ENCODE data around the gene TMEM9.

The TMEM9 gene

DNA sequence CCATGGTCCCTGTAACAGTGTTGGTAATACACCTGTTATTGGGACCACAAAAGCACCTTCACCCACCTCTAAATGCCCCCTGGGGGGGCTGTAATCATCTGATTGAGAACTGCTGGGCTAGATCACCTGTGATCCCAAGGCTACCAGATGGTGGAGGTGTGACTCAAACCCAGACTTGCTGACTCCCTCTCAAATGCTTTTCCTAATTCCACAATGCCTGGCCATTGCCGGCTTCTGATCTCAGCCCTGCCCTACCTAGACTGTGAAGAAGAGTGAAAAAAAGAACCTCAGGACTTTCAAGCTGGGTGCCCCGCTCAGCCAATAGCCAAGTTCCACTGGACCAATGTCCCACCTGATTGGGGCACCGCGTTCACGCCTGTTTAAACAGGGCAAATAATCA is 9.6 kb downstream of the TMEM9 start:
- no peak for DNase-seq (ENCODE audit: low spot score)

DNA sequence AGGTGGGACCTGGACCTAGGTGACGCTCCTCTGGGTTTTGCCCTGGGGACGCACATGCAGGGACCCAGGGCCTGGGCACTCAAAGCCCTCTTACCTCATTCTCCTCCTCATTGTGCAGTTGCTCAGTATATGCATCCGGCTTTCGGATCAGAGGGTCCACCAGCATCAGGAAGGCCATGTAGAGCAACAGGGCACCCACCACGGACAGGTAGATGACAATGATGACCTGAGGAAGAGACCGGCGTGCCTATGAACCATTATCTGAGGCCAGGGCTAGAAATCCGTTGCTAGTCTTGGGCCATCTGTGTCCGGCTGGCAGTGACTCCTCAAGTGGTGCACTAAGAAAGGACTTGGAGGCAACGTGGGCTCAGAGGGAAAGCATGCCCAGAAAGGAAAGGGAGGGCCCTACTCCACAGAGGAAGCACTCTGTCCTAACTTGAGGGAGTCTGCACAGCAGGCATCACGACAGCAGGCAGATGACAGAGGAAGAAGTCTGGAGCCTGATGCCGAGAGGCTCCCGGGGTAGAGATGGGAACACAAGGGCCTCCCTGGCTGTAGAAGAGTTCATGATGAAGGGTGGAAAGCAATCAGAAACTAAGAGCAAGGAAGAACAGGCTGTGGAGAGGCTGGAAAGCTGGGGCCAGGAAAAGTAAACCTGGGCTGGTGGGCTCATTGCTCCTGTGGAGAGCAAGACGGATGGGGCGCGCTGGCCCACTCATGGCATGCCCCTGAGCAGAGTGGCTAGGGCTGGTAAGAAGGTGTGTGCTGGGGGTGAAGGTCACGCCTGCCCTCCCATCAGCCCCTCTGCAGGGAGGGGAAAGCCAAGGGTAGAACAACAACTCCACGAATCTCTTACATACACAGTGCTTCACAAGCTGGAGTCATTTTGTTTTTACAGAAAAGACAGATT is 10.3 kb downstream of the TMEM9 start:
- DNase-seq (ENCODE audit: low spot score): no peak

DNA sequence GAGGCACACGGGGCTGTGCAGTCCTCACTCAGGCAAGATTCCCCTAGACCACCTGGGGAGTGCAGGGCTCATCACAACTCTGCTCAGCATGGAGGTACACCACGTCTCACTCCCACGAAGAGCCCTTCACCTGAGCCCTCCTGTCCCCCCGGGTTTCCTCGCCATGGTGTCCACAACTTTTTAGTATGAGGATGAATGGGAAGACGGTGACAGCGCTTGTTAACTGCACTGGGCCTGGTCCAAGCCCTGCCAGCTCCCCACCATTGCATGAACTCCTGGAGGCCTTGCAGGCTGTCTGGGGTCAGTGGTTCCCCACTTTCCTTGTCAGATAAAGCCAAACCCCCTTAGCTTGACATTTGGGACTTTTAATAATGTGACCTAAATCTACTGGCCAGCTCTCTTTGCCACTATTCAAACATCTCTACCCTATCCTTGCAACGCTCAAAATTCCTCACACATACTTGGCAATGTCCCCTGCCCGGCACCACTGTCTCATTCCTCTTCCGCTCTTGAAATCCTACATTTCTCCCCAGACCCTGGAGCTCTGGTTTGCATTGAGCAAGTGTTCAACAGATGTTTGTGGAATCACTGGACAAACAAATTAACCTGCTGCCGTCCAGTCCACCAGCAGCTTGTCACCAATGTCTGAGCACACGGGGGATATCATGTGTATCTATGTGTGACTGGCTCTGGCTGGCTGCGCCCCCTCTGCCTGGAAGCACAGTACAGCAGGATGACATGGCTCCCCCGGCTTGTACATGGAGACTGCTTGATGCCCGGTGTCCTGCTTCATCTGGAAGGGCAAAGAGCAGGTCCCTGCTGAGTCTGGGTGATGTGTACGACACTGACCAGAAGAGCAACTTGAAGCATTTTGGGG is 11.2 kb downstream of the TMEM9 start:
- no peak for DNase-seq (ENCODE audit: low spot score)

DNA sequence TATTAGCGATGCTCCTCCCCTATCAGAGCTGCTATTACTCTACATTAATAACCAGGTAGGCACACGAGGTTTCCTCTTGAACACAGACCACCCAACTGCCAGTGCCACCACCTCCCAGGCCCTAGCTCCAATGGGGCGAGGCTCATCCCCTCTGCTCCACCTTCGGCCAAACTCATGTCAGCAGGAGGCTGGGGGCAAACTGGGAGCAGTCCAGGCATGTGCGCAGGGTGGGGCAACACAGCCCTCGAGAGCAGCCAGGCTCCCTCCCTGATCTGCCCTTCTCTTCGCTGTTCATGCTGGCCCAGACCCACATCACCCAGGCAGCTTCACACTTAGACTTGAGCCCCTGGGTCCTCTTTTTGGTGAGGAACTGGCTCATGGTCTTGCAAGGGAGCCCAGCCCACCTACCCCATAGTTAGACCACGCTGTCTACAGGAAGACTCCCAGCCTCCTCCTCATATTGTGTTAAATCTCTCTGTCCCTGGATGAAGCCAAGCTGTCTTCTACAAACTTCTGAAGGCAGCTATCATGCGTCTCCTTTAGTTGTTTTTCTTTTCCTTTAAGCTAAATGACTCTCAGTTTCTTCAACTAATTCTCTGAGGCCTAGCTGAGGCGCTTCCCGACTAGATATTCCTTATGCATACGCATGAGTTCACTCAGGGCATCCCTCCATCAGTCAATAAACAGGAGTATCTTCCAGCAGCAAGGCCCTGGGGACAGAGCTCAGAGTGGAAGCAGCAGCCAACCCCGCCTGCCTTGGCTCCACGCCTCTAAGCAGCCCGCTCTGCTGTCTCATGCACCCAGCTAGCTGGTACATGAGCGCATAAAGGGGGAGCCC is 12.0 kb downstream of the TMEM9 start:
- DNase-seq (ENCODE audit: low spot score): no peak

DNA sequence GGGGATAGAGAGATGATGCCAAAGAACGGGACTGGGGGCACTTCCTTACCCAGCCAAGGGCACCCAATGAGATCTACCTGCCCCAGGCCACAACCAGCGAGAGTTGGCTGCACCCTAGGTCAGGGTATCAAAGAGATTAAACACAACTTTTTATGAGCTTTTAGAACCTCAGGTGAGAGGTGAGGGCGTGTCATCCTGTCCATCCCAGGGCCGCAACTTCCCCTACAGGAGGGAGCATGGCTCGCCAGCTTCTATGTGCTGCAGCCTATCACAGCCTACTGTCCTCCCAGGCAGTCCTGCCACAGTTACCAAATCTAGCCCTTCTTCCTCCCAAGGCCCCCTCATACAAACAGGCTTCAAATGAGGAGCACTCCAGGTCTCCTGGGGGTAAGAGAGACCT is 12.9 kb downstream of the TMEM9 start:
- DNase-seq (ENCODE audit: low spot score): no peak

DNA sequence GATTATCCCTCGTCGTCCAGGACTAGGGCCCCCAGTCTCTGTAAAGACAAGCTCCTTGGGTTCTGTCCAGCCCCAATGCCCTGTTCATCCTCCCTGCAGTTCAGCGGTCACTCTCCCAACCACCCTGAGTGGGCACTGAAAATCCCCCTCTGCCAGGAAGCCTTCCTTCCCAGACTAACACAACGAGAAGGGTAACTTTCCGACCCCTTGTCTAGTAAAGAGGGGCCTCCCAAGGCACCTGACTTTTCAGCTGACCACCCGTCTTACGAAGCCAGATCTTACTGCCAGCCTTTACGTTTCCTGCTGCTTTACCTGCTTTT is 13.4 kb downstream of the TMEM9 start:
- DNase-seq (ENCODE audit: low spot score): no peak

DNA sequence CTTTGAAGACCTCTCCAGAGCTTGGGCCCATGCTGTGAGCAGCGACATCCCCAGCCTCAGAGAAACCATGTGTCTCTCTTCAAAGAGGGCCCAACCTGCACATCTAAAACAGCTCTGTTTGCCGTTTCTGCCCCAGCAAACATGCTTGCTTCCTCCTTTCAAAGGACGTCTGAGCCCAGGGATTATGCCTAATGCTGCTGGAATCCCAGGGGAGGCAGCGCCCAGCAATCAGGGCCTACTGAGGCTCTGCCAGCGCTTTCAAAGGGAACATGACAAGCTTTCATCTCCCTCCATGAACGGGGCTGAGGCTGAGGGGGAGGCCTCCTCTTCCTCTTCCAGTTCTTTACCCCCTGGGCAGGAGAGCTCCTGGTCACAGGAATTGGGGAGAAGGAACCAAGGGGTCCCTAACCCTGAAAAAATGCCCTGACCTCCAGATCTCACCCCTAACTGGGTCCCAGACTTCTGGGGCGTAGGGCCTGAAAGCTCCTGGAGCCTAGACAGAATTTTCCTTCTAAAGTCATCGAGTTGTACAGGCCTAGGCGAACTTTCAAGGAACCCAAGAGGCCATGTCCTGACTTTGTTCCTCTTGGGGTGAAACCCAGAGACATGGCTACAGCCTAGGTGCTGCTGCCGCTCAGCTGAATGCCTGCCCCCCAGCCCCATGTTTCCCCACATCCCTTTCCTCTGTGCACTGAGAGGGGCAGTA is 13.9 kb downstream of the TMEM9 start:
- DNase-seq (ENCODE audit: low spot score): no peak

DNA sequence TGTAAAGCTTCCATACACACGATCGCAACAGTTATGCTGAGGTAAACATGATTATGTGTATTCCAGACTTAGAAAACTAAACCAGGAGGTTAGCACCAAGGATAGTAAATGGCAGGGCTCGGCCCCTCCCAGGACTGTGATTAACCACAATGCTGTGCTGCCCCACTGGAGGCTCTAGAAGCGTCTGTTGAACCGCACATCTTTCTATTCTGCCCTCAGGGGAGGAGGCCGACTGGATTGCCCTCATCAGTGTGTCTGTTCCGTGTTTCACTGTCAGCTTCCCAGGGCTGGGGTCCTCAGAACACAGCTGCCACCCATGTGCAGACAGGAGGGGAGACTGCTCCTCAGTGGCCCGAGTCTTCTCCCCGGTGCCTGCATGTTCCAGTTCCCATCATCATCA is 14.5 kb downstream of the TMEM9 start:
- DNase-seq (ENCODE audit: low spot score): no peak

DNA sequence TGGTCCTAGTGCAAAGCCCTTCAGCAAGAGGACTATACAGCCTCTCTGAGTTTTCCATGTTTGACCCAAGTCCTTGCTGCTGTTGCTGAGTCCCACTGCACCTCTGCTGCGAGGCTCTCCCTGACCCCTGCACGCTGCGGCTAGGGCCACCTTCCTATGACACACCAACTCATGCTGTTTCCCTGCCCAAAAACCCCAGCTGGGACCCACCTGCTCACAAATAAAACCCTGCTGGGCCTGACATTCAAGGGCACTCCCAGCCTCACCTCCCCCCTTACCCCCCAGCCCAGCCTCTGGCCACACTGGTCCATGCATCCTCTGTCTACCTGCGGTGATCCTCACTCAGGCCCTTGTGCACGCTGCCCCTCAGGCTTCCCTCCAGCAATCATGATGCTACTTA is 15.0 kb downstream of the TMEM9 start:
- no peak for DNase-seq (ENCODE audit: low spot score)

DNA sequence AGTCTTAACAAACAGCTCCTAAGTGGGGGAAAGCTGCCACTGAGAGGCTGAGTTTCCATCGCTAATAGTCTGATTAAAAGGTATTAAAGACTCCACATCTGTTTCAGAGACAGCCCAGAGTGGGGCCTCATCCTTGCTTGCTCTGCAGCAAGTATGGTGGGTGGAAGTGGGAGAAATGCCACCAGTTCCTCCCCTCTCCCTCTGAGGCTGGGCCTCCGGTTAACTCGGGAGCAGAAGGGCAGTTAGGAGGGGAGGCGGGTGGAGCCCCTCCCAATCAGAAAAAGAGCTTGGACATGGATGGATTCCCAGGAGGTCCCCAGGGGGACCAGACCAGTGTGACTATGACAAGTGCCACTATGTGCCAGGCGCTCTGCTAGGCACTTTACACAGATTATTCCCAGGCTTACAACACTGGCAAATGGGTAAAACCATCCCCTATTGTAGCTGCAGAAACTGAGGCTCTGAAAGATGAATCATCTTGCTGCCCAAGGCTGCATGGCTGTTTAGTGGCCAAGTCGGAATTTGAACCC is 15.9 kb downstream of the TMEM9 start:
- no peak for DNase-seq (ENCODE audit: low spot score)

DNA sequence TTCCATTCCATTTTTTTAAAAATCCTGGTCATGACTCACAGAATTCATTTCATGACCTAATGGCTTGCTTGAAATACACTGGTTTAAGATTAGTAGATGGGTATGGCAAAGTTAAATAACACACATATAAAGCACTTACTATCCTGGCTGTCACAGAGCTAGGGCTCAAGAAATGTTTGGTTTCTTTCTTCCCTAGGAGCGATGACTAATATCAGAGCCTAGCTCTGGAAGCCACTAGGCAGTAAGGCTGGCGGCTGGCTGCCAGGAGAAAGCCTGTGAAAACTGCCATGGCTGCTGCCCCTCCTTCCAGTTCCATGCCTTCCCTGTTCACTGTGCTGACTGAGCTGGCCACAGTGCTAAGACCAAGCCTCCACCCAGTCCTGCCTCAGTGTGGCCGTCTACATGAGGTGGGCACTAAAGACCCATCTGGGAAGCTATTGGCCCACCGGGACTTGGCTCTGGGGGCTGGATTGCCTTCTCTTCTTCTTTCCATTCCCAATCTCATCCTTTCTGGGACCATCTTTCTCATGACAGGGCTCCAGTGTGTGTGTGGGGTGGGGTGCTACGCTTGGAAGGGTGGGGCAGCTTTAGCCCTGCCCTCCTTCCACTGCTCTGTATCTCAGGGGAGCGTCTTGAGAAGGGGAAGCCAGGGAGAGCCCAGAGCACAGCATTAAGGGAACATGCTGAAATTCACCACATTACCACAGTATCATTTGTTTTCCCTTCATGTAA is 16.5 kb downstream of the TMEM9 start:
- no peak for DNase-seq (ENCODE audit: low spot score)

DNA sequence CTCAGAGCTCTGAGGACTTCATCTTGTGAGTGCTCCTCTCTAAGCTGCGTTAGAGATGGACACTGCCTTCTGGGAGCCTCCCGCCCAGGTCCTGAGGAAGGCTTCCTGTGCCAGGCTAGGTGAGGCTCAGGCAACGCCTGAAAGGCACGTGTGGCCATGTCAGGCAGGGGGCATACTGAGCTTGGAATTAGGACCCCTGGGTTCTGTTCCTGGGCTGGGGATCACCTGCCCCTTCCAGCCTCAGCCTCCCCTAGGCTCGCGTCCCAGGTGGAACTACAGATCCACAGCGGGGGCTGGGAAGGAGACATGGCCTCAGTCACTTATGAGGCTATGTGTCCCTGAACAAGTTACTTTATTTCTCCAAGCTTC is 17.3 kb downstream of the TMEM9 start:
- DNase-seq (ENCODE audit: low spot score): no peak

DNA sequence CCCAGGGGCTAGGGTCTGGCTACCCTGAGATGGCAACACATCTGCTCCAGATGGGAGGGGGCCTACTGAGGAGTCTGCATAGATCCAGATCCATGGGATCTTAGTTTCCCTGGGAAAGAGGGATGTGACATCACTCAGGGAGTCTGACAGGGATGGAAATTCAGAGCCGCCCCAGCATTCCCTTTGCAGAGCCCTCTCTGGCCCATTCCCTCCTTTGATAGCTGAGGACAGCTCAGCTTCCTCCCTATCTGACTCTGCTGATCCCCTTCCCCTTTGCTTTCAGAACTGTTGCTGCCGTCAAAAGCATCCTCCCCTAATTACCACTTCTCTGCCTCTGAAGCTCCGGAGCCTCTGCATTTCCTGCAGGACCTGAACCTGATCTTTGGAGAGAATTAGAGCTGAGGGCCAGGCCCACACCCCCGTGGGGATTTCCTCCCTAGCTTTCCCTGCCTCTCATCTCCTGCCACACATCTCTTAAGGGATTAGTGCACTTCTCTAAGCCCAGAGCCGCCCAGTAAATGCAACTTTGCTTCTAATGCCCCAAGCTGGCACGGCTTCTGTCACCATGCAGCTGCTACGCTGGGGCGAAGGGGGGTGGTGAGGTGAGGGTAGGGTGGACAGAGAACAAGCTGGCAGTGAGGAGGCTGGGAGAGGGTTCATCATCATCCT is 17.8 kb downstream of the TMEM9 start:
- DNase-seq (ENCODE audit: low spot score): no peak

DNA sequence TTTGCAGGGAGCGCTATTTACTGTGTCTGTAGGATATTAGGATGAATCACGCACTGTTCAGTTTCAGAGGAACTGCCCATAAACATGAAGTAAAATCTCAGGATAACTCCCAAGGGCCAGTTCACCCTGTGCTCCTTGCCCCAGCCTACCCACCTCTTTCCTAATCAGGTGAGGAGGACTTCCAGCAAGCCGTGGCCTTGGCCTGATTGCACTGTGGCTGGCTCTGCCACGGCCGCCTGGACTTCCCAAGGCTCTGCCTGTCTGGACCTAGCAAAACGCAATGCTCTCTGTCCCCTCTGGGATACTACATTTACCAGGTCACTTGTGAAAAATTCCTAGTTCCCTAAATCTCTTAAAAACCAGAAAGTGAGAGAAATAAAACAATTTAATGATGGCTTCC is 19.9 kb downstream of the TMEM9 start:
- DNase-seq (ENCODE audit: low spot score): no peak

DNA sequence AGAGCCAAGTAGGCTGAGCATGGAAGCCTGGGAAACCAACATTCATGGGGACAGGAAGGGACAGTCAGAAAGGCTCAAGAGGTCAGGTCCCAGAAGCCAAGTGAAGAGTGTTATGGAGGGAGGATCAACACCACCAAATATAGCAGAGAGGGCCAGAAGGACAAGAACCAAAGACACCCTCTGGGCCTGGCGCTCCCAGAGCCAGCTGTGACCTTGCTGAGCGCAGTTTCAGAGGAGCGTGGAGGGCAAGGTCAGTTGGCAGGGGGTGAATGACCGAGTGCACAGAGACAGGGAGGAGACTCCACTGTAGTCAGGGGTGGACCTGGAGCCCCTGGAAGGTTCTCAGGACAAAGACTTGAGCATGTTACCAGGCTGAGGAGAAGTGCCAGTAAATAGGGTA is 22.9 kb downstream of the TMEM9 start:
- no peak for DNase-seq (ENCODE audit: low spot score)

DNA sequence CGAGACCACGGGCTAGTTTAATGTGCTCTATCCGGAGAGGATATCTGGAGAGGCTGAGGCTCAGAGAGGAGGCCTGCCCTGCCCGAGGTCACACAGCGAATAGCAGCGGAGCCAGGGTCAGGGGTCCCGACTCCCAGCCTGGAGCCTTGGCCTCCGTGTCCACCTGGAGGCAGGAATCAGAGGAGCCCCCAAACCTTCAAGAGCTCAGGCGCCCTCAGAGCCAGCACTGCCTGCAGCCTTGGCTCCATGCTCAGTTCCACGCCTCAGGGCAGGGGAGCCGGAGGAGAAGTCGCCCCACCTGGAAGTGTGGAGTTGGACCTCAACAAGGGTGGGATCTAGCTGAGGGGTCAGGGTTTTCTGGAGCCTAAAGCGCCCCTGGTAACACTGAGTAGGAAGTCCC is 25.3 kb downstream of the TMEM9 start:
- no peak for DNase-seq (ENCODE audit: low spot score)

DNA sequence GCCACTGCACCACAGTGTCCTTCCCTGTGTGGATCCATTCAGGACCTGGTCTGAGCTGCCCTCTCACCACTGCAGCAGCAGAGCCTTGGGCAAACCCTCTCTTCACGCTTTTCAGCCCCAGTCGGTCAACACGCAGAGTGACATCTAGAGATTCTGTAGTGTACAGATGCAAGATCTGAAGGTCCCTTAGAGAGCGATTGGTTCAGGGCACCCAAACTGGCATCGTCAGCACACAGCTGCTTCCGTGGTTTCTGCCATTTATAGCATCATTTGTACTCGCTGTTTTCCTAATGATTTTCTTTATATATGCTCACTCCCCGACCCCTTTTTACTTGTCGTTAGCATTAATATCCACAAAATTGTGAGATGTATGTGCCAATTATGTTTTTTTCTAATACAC is 25.8 kb downstream of the TMEM9 start:
- no peak for DNase-seq (ENCODE audit: low spot score)

DNA sequence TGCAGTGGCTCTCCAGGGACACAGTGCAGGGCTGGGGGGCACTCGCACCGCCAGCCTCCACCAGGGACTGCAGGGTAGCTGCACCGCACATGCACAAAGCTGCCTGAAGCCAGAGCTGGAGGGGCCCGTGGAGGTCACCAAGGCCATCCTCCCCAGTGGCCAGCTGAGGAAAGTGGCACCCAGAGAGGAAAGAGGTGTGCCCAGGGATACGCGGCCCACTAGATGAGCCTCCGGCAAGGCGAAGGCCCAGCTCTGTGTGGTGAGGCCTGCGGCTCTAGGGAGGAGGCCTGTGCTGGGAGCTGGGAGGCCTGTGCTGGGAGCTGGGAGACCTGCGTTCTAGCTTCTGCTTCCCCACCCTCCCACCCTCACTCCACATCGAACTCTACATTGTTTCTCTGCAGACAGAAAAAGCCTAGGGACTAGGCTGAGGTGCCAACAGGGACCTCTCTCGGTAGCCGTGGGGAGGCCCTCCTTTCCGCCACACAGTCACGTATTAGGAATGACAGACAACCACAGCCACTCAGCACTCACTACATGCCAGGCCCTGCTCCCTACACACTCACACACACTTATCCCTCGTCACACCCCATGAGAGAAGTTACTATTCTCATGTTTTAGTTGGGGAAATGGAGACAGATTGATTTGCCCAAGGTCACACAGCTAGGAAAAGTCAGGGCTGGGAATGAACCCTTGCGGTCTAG is 26.4 kb downstream of the TMEM9 start:
- no peak for DNase-seq (ENCODE audit: low spot score)

DNA sequence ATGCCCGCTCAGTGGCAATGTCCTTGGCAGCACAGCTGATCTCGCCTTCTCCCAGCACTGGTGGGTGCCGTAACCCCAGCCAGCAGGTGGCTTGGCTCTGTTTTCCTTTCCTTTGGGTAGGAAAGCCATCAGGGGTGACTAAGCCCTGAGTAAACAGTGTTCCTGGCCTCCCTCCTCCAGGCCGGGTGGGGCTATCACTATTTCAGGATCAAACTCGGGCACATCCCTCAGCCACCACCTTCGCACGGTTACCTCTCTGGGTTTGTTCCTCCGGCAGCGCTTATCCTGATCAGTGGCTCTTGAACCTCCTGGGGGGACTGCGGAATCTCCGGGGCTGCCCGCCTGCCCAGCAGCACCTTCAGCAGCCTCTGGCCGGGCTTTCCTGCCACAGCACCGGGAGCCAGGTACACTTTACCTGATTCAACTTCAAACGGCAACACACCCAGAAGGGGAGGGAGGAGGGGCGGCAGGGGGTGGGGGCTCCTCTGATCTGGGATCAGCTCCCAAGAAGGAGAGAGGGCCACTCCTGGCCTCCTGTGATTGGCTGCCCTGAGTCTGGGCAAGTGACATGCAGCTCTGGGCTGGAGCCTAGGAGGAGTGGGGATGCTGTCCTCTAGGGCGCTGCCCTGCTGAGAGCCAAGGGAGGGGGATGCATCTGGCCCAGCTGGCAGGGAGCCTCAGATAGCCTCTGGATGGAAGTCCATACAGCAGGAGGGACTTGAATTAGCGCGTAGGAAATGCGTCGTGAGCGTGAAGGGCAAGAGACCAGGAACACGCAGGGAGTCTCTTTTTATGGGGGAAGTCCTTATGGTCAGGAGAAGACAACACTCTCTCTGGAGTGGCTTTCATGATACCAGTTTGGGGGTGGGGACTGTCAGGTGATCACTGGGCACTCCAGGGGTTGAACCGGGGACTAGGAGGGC is 27.2 kb downstream of the TMEM9 start, which contains the start of gene ASCL5:
Gene ASCL5 (minus strand): TSS at position 353 of the 923 bp plus-strand sequence. CDS start 11,812 bp downstream, outside the sequence.
- no peak for DNase-seq (ENCODE audit: low spot score)
